Pancreas (tissue), 10 donors: ENCODE measurements around the gene NGFR. TPM values are rescaled to one million over a fixed set of nuclear protein-coding genes. Genes with fewer than 3 reads are reported as not detected.

Source experiments
- ATAC-seq, 4 donors: fragments of 200-7000 bp; cut with Tn5 transposase; one replicate each; pipeline versions ENCODE4 v1.8.0 to v1.9.1; 2020; ENCODE audit warnings: mild to moderate bottlenecking in 4 of 4, moderate library complexity in 4 of 4
- DNase-seq, 6 donors: peaks; one replicate each; pipeline ENCODE4 v3.0.0-alpha.2; 2020
- FAIRE-seq: peaks from 2 replicates; lab custom pipeline; 2012; peaks lifted over from hg19 to GRCh38; lab: Jason Lieb, UNC
- H3K27ac ChIP-seq, 4 donors: fragments of 200-600 bp; sonication (generic); 1 replicate in 3 of 4; 2 replicates in 1 of 4; pipeline versions ENCODE4 v1.5.0 to v1.8.0; 2020
- H3K27me3 ChIP-seq, 4 donors: fragments of 200-600 bp; one replicate each; pipeline ENCODE4 v1.8.0; 2021
- H3K36me3 ChIP-seq, 3 donors: fragments of 200-600 bp; sonication (generic) in 1 of 3; one replicate each; pipeline versions ENCODE4 v1.5.0 to v1.8.0; 2020 to 2021
- H3K4me1 ChIP-seq, 3 donors: fragments of 200-600 bp; one replicate each; pipeline ENCODE4 v1.8.0; 2021
- H3K4me3 ChIP-seq, 4 donors: fragments of 200-600 bp; sonication (generic) in 2 of 4; one replicate each; pipeline versions ENCODE4 v1.5.0 to v1.8.0; 2020 to 2021
- H3K9me3 ChIP-seq, 4 donors: fragments of 200-600 bp; one replicate each; pipeline ENCODE4 v1.8.0; 2021
- CTCF ChIP-seq, 4 donors: fragments of 200-600 bp; sonication (generic) in 3 of 4; IDR thresholded peaks; one replicate each; pipeline versions ENCODE4 v1.5.0 to v1.8.0; 2021; ENCODE audit warnings: antibody characterized with exemption in 4 of 4
- WGBS, 2 donors: extraction: QIAGEN DNeasy Blood & Tissue Kit; methylation state at CpG; one replicate each; pipeline ENCODE4 v1.1.7; 2013; 5-methylcytosine and 5-hydroxymethylcytosine counted together
- intact Hi-C, 3 donors: fragments of 100-400 bp; cut with DNase I; formaldehyde crosslinking; loops; one replicate each; pipeline versions ENCODE4 v1.11.1 to v1.14.2; 2022
- polyA plus RNA-seq, 2 donors: library from polyadenylated mRNA; stranded (reverse); fragments of 200-250 nt; gene quantifications; one replicate each; pipeline ENCODE4 v1.2.3, GENCODE V29; 2013
- total RNA-seq, 6 donors: library from RNA; stranded (reverse); fragmentation: NEBNext Ultra II Directional in 4 of 6; extraction: Animal tissue kit (Norgen Biotek cat#: 25700) in 4 of 6; gene quantifications; one replicate each; pipeline versions ENCODE4 v1.2.1 to v1.2.4, GENCODE V29; 2021 to 2023
- donor health status: healthy with polysubstance abuse.
- donor health status: DM: no; HTN: no; CAD: no; lungs with moderate emphysema.
- donor health status: DM: no; HTN: no; CAD: no.
- donor health status: control.
- donor health status: control.
- donor health status: Bipolar disorder and iron deficiency.
- donor health status: DM: yes; HTN: yes; CAD: no.
- donor health status: DM: no; HTN: no; CAD: no.
- donor health status: DM: no; HTN: no; CAD: no.
- donor health status: DM: yes; HTN: yes; CAD: no.

The NGFR gene
- total and polyA plus RNA-seq, 8 donors = 1.1 to 19.0 (median 4.7) TPM

- intact Hi-C loops = no loop called here
- Histone ChIP-seq H3K36me3 (no peaks in the 10 kb centered on the region), H3K9me3 (no peaks in the 10 kb centered on the region), H3K27ac (no peak overlapping the region), H3K4me3 (no peak overlapping the region), H3K4me1 (no peaks in the 10 kb centered on the region), H3K27me3 (no peaks in the 10 kb centered on the region)
- no peak for DNase-seq
- no peak for FAIRE-seq
- ATAC-seq = no peak
- no peak for TF ChIP-seq CTCF (IDR thresholded peaks at IDR 0.05)
- 67 to 89% methylated on average over 3 of the region's 3 CpGs for WGBS, 2 donors
Observed at GRCh38 chr17:49450735-49451134, 44.4 kb upstream of the NGFR start.

GRCh38 chr17:49452201-49452600, 42.9 kb upstream of the NGFR start:
- no peak overlapping the region for H3K4me3 ChIP-seq
- no peak overlapping the region for H3K27ac ChIP-seq
- no peaks in the 10 kb centered on the region for H3K9me3 ChIP-seq
- intact Hi-C loops = no loop called here
- ATAC-seq (no peak), FAIRE-seq (no peak), DNase-seq (no peak)
- H3K4me1 ChIP-seq = no peaks in the 10 kb centered on the region
- no peaks in the 10 kb centered on the region for H3K36me3 ChIP-seq
- TF ChIP-seq CTCF (IDR thresholded peaks at IDR 0.05) = no peak
- peaks cover 0 to 4% (median 0%) of the 10 kb centered on the region in 4 donors for H3K27me3 ChIP-seq
- WGBS, 2 donors = 51 to 70% methylated on average over 5 of the region's 5 CpGs

- DNase-seq (no peak), ATAC-seq (no peak), FAIRE-seq (no peak)
- Histone ChIP-seq H3K4me1 (no peaks in the 10 kb centered on the region), H3K36me3 (no peaks in the 10 kb centered on the region), H3K9me3 (no peaks in the 10 kb centered on the region), H3K27ac (no peak overlapping the region), H3K4me3 (no peak overlapping the region), H3K27me3 (peaks cover 0 to 4% (median 0%) of the 10 kb centered on the region in 4 donors)
- intact Hi-C loops = no loop called here
- WGBS, 2 donors = 77 to 87% methylated on average over 5 of the region's 5 CpGs
- TF ChIP-seq CTCF (IDR thresholded peaks at IDR 0.05) = no peak
Observed at GRCh38 chr17:49452661-49453060, 42.4 kb upstream of the NGFR start.

- 48 to 52% methylated on average over 5 of the region's 5 CpGs for WGBS, 2 donors
- no peak for TF ChIP-seq CTCF (IDR thresholded peaks at IDR 0.05)
- Histone ChIP-seq H3K4me1 (no peaks in the 10 kb centered on the region), H3K9me3 (no peaks in the 10 kb centered on the region), H3K27ac (no peak overlapping the region), H3K4me3 (no peak overlapping the region), H3K36me3 (no peaks in the 10 kb centered on the region), H3K27me3 (peaks cover 0 to 4% (median 0%) of the 10 kb centered on the region in 4 donors)
- ATAC-seq (peak in 2 of 4 donors; percentile 53 to 69), DNase-seq (peak in 2 of 6 donors; percentile 13 to 17), FAIRE-seq (no peak)
- intact Hi-C loops = no loop called here
Observed at GRCh38 chr17:49454050-49454449, 41.0 kb upstream of the NGFR start.

GRCh38 chr17:49455272-49455861, 39.7 kb upstream of the NGFR start:
- peaks cover 0 to 4% (median 0%) of the 10 kb centered on the region in 4 donors for H3K27me3 ChIP-seq
- H3K4me3 ChIP-seq = no peak overlapping the region
- intact Hi-C loops = no loop called here
- H3K36me3 ChIP-seq = no peaks in the 10 kb centered on the region
- no peak for ATAC-seq
- no peak for DNase-seq
- no peak for FAIRE-seq
- no peaks in the 10 kb centered on the region for H3K4me1 ChIP-seq
- TF ChIP-seq CTCF (IDR thresholded peaks at IDR 0.05) = no peak
- no peak overlapping the region for H3K27ac ChIP-seq
- H3K9me3 ChIP-seq = no peaks in the 10 kb centered on the region
- 59 to 60% methylated on average over 9 of the region's 9 CpGs for WGBS, 2 donors
